GM18868 (cell line): ENCODE measurements around the gene SEMA6D.
"Not testable (repeated sequence)": the region's sequence is repeated elsewhere in the genome, so short reads cannot be mapped to it uniquely, and the experiment has no call there.

Source experiments
- ATAC-seq: cut with Tn5 transposase; IDR thresholded peaks from one replicate; pipeline ENCODE4 v1.9.1; 2021; ENCODE audit warnings: mild to moderate bottlenecking, moderate library complexity; ENCODE audit not compliant: unreplicated experiment

Gene SEMA6D

DNA sequence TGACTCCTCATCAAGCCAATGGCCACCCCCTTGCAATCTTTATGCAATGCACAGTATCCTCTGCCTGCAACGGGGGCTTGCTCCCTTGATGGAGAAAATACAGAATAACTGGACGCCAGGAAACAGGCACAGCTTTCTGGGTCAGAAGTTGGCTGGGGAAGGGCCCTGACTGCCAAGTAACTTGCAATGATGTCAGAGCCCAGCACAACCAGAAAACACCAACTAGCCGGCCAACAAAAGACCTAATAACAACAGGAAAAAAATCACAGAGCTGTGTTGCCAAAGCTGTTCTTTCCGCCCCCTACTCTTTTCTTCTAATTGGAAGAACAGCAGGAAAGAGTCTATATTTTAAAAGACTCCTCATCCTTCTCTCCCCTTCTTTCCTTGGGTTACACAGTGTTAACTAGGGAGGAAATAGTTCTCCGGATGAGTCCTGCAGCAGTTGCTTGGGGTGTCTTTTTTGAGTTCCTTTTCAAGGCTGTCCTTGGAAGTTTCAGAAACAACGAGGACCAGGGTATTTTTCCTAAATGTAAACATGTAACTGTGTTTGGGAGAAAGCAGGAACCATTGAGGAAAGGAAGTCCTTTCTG lies 1.4 kb upstream of the SEMA6D start:
- ATAC-seq: no peak

DNA sequence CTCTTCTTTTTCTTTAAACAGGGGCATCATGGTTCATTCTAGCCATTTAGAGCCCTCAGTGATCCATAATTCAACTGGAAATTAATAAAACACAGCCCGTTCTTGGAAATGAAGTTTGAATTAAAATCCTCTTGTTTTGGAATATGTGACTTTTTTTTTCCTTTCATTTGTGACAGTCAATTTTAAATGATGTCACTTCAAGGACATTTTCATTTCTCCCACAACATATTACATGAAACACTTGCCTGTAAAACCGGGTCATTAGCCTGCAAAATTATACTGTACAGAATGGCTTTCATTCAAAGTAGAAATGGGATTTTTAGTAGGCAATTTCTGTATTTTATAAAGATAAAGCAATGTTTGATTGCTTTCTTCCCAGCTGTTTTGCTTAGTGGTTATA lies 789 bp upstream of the SEMA6D start:
- ATAC-seq: no peak

DNA sequence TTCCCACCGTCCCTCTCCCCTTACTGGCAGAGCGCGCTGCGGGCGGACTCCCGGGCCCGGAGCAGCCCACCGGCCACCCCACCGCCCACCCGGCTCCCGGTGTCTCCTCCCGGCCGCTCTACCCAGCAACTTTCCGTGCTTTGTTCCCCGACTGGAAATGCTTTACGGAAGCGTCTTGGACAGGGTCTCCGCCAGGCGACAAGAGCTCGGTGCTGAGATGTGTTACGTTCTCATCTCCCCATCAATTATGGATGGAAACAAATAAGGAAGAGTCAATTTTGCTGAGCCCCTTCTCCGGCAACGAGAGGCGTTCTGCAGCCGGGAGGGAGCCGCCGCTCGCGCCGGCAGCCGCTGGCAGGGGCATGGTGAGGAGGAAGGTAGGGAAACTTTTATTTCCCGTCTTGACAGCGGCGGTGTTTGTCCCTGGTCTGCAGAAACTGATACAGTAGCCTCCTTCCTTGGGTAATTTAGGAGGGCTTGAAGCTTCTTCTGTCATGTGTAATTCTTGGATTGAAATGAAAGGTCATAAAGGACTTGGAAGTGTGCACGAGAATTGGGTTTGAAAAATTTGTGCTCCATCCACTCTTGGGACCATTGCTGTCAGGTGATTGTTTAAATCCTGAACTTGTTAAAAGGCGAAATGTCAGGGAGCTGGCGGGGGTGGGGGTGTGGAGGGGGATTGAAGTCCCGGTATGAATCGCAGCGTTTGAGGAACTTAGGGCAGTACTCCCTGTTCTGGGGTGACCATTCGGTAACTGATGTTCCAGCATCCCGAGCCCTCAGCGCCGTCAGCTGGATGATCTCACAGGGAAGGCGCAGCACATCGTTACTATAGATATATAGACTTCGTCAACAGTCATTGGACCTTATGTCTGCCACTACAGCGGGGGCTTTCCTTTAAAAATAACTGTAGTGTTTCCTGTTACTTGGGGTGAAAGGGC lies 1.5 kb downstream of the SEMA6D start:
- no peak for ATAC-seq

DNA sequence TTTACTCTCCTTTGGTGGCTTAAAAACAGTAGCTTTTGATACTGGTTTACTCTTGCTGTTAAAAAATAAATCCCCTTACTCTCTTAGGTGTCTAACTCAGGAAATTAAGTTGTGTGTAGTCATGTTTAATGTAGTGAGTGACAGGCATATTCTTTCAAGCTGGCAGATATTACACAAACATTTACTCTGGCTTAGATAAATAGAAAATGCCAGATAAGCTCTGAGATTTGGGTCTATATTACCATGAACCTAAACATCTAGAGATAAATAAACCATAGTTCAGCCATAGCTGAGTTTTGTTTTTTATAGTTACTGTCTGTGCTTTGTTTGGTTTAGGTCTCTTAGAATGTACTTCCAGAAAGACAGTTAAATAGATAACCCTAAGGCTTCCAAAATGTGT lies 2.4 kb downstream of the SEMA6D start:
- no peak for ATAC-seq

DNA sequence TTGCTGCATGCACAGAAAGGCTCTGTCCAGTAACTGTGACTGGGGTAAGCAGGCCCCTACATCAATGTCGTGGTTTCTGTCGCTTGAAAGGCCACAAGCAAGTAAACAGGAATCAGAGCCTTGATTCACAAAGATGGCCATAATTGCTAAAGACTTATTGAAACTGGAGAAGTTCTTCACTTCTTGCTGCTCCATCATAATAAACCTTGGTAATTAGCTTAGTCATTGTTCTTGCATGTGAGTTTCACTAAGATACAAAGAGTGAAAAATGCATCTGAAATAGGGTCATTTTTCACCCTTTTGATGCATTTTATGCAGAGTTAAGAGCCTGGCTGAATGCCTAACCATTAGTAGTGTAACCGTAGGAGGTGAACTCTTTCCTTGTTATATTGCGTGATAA lies 3.2 kb downstream of the SEMA6D start:
- ATAC-seq: no peak

DNA sequence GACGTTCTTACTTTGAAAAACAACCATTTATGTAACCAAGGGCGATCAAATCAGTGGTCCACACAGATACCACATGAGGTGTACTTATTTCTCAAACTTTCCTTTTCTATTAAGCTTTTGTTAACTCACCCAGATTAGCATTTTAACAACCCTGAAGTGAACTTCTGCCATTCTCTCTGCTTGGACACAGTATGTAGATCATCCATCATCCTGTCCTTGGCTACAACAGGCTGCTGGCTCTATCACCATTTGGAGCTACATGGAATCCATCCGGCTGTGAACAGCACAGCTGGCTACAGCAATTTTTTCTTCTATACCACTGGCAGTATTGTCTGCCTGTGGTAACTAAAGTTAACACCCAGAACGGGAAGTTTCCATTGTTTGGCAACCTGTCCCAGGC lies 4.4 kb downstream of the SEMA6D start:
- ATAC-seq: no peak

DNA sequence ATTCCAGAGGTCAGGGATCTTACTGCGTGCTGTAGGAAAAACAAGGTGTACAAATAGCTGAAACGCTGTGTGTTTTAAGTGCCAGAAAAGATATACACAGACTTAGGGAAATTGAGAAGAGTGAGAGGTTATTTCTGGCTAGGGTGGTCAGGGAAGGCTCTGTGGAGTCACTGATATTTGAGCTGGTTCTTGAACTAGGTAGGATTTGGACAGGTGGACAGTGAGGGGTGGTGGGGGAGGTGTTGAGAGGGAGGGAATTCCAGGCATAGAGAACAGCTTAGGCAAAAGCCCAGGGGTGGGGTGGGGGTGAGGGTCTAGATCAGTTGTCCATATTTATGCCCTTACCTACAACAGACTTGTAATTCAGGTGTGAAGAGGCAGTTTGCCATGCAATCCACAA lies 7.0 kb downstream of the SEMA6D start:
- no peak for ATAC-seq

DNA sequence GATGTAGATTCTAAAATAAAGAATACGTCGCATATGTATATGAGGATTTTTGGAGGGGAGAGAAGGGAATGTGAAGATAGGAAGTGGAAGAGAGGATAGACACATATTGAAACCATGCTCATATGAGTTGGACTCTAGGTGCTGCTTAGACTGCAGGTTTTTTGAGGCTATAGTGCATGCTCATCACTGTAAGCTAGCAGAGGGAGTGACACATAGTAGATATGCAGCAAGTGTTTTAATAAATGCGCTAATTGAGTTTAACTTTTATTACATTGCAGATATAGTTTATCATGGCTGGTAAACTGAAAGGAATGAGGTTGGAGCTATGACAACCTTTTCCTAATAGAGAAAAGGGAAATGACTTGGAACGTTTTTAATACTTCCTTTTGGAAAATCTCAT lies 7.7 kb downstream of the SEMA6D start:
- ATAC-seq: no peak

DNA sequence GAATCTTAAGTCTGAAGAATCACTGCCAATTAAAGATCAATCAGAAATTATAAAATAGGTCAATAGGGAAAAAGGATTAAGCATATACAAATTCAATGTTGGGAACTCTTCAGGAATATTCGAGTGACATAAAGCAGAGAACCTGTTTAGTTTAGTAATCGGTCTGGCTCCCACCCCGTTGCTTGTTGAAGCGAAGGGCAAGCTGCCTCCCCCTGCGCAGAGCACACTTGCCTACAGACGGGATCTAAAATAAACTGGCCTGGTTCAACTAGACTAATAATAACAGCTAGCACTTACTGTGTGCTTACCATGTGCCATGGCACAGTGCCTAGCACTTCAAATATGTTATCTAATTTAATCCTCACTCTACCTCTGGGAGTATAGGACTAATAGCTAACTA lies 8.6 kb downstream of the SEMA6D start:
- ATAC-seq: no peak

DNA sequence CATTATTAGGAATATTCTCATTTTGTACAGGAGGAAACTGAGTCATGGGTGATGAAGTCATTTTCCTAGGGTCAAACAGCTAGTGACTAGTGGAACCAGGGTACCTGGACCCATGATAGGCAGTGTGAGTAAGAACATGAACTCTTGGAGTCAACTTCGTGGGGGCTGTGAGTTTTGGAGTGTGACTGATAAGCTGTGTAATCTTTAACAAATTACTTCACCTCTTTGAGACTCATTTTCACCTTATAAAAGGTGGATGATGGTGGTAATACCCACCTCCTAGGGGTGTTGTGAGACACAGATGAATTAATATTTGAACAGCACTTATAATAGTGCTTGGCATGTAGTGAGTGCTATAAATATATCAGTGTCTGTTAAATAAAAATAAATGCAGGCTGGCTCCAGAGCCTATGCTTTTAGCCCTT lies 9.1 kb downstream of the SEMA6D start:
- ATAC-seq: no peak

DNA sequence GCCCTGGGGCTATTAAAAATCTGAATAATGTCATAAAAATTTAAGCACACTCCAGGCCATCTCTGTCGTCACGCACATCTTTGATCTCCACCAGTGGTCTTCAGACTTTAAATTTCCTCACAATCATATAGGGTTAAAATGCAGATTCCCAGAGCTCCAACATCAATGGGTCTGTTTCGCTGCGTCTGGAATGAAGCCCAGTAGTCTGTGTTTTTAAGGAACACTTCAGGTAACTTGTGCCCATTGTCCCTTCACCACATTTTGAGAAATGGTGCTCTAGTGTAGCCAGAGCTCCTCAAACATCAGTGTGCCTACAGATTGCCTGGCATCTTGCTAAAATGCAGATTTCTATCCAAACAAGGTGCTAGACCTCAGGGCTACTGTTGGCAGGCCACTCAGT lies 9.8 kb downstream of the SEMA6D start:
- no peak for ATAC-seq

DNA sequence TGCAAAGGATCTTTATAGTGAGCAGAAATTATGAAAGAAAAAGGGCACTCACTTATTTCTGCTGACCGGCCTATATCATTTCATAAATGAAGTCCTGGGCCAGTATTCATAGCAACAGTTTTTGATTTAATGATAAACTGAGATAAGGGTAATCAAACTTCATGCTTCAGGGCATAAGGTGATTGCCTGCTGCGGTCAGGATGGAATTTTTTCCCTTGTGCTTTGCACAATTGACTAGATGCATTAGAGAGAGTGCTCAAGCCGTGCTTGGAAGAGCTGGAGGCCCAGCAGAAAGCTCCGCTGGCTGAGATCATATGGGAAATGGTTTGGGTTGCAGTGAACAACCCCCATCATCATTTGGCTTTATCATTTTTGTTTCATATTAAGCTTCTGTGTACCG lies 10.4 kb downstream of the SEMA6D start:
- ATAC-seq: no peak

DNA sequence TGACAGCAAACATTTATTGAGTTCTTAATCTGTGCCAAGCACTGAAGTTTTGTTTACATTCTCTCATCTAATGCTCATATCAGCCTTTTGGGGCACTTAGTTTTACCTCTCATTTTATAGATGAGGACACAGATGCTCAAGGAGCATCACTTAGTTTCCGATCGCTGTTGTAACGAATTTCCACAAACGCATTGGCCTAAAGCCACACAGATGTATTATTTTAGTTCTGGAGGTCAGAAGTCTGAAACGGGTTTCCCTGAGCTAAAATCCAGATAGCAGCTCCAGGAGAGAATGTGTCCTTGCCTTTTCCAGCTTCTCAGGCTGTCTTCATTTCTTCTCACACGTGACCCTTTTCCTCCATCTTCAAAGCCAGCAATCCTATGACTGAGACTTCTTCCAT lies 11.1 kb downstream of the SEMA6D start:
- ATAC-seq: no peak

DNA sequence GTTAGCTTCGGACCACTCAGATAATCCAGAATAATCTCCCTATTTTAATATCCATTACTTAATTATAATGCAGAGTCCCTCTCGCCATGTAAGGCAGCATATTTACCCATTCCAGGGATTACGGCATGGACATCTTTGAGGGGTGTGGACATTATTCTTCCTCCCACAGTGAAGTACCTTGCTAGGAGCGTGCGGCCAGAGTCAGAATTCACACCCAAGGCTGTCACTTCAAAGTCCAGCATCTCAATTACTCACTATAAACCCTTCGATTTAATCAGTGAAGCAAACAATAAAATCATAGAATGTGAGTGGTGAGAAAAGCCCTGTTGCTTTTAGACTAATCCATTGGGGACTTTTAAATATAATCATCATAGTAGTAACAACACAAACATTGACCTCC lies 11.6 kb downstream of the SEMA6D start:
- ATAC-seq: no peak

DNA sequence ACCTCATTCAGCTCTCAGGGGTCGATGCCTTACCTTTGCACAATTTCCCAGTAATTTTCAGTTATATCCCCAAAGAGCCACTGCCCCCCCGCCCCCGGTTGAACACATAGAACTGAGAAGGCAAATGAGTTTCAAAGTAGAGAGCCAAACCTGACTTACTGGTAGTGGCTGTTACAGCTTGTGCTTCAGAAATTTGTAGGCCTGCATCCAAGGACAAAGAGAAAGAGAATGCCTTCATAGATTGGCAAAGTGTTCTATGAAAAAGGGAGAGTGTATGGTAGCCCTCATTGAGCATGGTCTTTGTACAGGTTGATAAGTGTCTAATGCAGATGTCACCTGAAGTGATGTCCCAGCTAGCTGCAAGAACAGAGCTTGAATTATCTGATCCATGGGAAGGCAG lies 13.9 kb downstream of the SEMA6D start:
- ATAC-seq: no peak

DNA sequence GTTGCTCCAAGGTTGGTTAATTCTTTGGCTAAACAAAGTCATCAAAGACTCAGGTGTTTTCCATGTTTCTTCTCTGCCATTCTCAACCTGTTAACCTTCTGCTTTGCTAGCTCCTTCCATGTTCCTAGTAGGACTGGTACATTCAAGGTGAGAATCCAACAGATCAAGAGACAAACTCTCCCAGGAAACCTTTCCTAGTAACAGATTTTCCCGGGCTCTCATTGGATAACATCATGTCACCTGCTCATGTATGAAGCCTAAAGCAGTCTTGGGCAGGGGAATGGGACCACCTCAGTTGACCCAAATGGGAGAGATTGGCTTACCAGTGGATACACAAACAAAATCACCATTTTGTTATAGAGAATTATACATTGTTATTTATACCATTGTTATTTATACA lies 14.9 kb downstream of the SEMA6D start:
- ATAC-seq: no peak

DNA sequence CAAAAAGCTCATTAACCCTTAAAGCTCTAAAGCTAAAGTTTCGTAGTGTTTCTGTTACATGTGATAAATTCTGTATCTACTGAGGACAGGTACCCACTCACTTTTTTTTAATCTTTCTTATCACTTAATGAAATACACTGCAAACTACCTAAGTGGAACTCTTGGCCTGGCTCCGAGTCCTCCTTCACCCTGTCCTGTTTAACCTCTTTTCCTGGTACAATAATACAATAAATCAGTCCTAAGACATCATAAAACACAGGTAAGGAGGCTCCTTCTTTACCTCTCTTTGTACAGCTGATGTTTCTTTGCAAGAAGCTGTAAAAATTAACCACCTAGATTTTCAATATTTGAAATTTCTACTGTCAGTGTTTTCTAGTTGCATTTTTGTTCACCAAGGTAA lies 15.8 kb downstream of the SEMA6D start:
- ATAC-seq: no peak

DNA sequence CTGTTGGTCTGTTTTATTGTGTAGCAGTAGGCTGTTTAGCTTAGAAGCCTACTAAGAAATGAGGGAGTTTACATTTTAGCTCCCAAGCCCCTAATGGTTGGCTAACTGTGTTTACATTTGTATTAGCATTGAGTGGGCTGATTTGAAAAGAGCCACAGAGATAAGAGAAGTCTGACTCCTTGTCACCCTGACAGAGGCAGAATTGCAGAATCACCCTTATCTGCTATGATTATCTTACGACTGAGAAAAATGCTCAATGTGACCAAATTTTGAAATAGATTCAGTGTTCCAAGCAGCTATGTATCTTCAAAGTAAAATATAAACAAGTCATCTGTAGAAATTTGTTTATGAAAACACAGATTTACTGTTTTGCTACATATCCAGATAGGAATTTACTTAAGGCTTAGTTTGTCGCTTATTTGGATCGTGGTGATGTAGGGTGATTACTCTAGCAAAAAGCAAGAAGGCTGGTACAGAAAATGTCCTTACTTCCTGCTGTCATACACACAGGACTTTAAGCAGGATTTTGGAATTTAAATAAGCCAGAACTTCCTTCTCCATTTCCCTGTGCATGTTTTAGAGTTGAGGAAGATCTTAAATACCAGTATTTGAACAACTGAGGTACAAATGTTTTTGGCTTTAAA lies 19.0 kb downstream of the SEMA6D start:
- ATAC-seq: no peak

DNA sequence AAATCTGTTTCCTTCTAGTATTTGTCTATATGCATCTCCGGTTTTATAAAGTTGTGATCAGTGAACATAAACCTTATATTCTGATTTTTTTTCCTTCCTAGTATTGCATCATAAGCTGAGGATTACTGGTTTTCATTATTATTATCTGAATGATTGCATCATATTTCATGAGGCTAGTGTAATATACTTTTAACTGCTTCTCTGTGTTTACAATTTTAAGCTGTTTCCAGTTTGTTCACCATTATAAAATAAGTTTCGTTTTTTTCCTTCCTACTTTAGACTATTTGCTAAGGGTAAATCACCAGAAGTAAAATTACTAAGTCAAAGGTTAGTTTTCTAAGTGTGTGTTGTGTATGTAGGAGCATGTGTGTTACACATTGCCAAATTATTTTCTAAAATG lies 20.2 kb downstream of the SEMA6D start:
- no peak for ATAC-seq

DNA sequence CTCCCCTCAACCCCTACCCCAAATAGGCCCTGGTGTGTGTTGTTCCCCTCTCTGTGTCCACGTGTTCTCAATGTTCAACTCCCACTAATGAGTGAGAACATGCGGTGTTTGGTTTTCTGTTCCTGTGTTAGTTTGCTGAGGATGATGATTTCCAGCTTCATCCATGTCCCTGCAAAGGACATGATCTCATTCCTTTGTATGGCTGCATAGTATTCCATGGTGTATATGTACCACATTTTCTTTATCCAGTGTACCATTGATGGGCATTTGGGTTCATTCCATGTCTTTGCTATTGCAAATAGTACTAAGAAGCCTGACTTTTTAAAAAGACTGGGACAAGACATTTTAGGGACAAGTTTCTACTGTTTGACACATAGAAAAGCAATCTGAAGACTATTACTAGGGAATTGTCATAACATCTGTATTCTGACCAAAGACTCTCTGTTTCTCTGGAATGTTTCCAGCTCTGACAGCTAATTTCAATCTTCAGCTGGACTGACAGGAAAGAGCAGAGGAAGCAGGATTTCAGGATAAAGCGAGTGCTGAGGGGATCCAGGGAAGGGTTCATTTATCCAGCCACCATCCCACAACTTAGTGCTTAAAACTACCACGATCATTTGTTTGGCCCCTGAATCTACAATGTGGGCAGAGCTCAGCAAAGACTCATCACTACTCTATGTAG lies 21.0 kb downstream of the SEMA6D start:
- not testable (repeated sequence) for ATAC-seq

DNA sequence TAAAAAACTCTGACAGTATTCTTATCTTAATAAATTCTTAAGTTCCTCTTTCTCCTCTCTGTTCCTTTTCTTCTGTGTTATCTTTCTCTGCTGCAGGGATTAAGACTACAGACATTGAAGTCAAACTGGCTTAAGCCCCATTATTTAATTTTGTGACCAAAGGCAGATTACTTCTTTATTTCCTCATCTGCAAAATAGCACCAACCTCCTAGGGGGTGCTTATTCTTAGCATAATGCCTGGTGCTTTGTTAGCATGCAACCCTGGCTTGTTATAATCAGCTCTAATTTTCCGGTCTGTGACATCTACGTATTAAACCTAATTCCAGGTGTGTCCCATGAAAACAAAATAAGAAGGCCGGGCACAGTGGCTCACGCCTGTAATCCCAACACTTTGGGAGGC lies 23.8 kb downstream of the SEMA6D start:
- no peak for ATAC-seq

DNA sequence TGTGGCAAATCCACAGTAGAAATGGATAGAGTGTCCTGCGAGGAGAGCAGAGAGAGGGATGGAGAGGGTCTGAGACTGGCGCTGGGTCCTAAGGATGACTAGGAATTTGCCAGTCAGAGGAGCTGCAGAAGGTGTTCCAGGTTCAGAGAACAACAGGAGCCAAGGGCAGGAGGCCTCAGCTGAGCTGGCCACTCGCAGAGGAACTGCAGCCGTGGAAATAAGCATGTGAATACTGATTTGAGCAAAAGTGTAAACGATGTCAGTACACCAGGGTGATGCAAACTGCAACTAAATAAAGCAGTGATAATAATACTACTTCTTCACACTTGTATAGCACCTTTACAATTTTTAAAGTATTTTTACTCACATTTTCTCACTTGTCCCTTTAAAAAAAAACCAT lies 24.6 kb downstream of the SEMA6D start:
- ATAC-seq: no peak
